ENCODE measurements around the gene BTBD16.

BTBD16 gene

DNA sequence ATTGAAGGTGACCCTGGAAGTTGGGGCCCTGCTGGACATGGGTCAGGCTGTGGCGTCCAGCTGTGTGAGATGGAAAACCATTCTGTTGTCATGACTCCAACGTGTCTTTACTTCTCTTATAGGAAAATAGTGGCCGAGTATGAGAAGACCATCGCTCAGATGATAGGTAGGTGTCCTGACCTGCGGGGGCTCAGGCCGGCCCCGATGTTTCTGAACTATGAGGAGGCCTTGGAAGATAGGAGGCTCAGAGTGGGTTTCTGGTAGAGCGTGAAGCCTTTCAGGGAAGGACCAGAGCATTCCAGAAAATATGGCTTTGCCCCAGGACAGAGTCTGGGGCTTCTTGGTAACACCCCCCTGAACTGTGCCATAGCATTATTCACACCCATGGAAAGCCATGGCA, 29.3 kb upstream of the BTBD16 start:
- Mint-ChIP-seq H3K4me3 (no peak overlapping the region), H3K27me3 (no peaks in the 10 kb centered on the region), H3K4me1 (ENCODE audit: low read depth) (no peaks in the 10 kb centered on the region), H3K27ac (no peak overlapping the region), H3K9me3 (no peaks in the 10 kb centered on the region), H3K36me3 (ENCODE audit: low read depth) (no peaks in the 10 kb centered on the region)

DNA sequence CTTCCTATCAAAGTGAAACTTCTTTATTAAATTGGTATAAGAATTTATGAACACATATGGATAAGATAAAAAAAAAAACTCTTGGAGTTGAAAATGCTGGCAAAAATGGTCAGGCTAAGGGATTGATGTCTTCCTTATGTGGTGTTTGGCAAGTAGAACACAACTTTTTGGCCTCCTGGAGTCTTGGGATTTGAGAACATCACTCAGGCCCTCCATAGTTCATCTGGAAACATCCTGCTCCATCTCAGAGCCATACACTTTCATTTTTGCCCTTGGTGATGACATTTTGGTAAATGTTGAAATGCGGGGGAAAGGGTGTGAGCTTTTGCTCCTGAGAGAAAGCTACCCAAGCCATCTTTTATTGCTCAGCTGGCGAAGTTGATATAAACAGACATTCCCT, 27.5 kb upstream of the BTBD16 start:
- no peak overlapping the region for H3K27ac Mint-ChIP-seq
- no peak overlapping the region for H3K4me3 Mint-ChIP-seq
- H3K36me3 Mint-ChIP-seq (ENCODE audit: low read depth), result no peaks in the 10 kb centered on the region
- no peaks in the 10 kb centered on the region for H3K27me3 Mint-ChIP-seq
- no peaks in the 10 kb centered on the region for H3K4me1 Mint-ChIP-seq (ENCODE audit: low read depth)
- H3K9me3 Mint-ChIP-seq, result no peaks in the 10 kb centered on the region

- Mint-ChIP-seq H3K27ac (no peak overlapping the region), H3K4me1 (ENCODE audit: low read depth) (no peaks in the 10 kb centered on the region), H3K36me3 (ENCODE audit: low read depth) (no peaks in the 10 kb centered on the region), H3K27me3 (no peaks in the 10 kb centered on the region), H3K9me3 (no peaks in the 10 kb centered on the region), H3K4me3 (no peak overlapping the region)
Measured at GRCh38 chr10:122244001-122244975, 26.8 kb upstream of the BTBD16 start.

DNA sequence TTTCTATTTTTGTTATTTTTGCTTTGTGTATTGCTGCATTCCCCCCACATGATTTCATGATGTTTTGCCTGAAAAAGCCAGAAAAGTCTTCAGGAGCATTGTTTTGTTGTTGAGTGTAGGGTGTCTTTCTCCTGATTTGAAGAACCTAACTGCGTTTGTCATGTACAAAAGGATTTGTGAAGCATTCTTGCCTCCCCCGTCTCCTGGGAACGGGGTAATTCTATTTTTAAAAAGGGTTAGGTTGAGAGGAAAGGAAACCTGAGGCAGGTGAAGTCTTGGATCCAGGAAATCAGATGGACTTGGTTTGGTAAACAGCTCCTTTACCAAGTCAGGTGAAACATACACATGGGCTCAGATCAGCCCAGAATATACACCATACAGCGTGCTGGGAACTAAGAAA, 26.0 kb upstream of the BTBD16 start:
- H3K9me3 Mint-ChIP-seq, result no peaks in the 10 kb centered on the region
- H3K4me3 Mint-ChIP-seq, result no peak overlapping the region
- no peaks in the 10 kb centered on the region for H3K27me3 Mint-ChIP-seq
- no peak overlapping the region for H3K27ac Mint-ChIP-seq
- H3K4me1 Mint-ChIP-seq (ENCODE audit: low read depth), result no peaks in the 10 kb centered on the region
- no peaks in the 10 kb centered on the region for H3K36me3 Mint-ChIP-seq (ENCODE audit: low read depth)

DNA sequence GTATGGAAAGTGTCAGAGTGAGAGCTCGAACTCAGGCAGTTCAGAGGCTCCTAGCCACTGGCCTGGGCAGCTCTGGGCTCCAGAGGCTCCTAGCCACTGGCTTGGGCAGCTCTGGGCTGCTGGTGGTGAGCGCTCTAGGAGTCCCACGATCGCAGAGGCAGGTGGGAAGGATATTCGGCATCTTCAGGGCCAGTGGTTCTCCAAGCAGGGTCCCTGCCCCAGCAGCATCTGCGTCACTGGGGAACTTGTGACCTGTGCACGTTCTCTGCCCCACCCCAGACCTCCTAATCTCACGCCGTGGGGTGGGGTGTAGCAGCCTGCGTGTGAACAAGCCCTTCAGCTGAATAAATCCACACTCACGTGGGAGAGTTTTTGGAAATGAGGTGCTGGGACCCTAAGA, 25.2 kb upstream of the BTBD16 start:
- Mint-ChIP-seq H3K27me3 (no peaks in the 10 kb centered on the region), H3K4me3 (no peak overlapping the region), H3K27ac (no peak overlapping the region), H3K9me3 (no peaks in the 10 kb centered on the region), H3K4me1 (ENCODE audit: low read depth) (no peaks in the 10 kb centered on the region), H3K36me3 (ENCODE audit: low read depth) (no peaks in the 10 kb centered on the region)

DNA sequence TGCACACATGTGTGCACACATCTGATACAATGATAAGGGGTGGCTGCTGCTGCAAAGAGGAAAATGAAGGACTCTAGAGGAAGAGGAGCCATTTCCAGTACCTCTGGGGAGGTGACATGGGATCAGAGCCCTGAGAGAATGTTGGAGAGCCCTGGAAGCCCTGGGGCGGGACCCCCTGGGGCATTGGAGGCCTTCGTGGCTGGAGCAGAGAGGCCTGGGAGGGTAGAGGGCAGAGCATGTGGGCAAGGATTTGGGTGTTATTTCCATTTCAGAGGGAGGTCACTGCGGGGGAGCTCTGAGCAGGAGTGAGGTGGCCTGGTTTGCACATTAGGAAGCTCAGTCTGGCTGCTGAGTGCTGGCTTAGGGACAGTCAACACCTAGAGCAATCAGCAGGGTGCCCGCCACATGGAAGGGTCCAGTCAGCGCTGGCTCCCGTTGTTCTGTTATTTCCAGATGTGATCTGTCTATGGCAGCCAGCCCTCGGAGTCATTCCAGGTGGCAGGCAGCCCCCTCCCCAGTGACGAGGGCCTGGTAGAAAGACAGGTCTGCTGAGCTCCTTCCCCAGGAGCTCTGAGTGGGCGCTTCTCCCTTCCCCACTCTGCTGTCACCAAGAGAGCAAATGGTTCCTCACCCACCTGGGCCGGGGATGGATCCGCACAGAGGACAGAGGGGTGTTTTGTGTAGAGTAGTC, 24.1 kb upstream of the BTBD16 start:
- no peaks in the 10 kb centered on the region for H3K9me3 Mint-ChIP-seq
- no peak overlapping the region for H3K4me3 Mint-ChIP-seq
- no peaks in the 10 kb centered on the region for H3K27me3 Mint-ChIP-seq
- H3K4me1 Mint-ChIP-seq (ENCODE audit: low read depth), result no peaks in the 10 kb centered on the region
- no peak overlapping the region for H3K27ac Mint-ChIP-seq
- H3K36me3 Mint-ChIP-seq (ENCODE audit: low read depth), result no peaks in the 10 kb centered on the region

- H3K9me3 Mint-ChIP-seq, result no peaks in the 10 kb centered on the region
Measured at GRCh38 chr10:122248356-122249302, 22.5 kb upstream of the BTBD16 start.

GRCh38 chr10:122249303-122249850, 21.7 kb upstream of the BTBD16 start:
- Mint-ChIP-seq H3K4me1 (ENCODE audit: low read depth) (no peaks in the 10 kb centered on the region), H3K9me3 (no peaks in the 10 kb centered on the region), H3K27ac (no peak overlapping the region), H3K4me3 (no peak overlapping the region), H3K27me3 (peaks cover 5% of the 10 kb centered on the region), H3K36me3 (ENCODE audit: low read depth) (no peaks in the 10 kb centered on the region)

More at GRCh38 chr10:122248356-122249302, 22.5 kb upstream of the BTBD16 start:
- H3K4me1 Mint-ChIP-seq (ENCODE audit: low read depth), result no peaks in the 10 kb centered on the region
- no peak overlapping the region for H3K27ac Mint-ChIP-seq
- no peak overlapping the region for H3K4me3 Mint-ChIP-seq
- no peaks in the 10 kb centered on the region for H3K36me3 Mint-ChIP-seq (ENCODE audit: low read depth)
- H3K27me3 Mint-ChIP-seq, result peaks cover 2% of the 10 kb centered on the region

DNA sequence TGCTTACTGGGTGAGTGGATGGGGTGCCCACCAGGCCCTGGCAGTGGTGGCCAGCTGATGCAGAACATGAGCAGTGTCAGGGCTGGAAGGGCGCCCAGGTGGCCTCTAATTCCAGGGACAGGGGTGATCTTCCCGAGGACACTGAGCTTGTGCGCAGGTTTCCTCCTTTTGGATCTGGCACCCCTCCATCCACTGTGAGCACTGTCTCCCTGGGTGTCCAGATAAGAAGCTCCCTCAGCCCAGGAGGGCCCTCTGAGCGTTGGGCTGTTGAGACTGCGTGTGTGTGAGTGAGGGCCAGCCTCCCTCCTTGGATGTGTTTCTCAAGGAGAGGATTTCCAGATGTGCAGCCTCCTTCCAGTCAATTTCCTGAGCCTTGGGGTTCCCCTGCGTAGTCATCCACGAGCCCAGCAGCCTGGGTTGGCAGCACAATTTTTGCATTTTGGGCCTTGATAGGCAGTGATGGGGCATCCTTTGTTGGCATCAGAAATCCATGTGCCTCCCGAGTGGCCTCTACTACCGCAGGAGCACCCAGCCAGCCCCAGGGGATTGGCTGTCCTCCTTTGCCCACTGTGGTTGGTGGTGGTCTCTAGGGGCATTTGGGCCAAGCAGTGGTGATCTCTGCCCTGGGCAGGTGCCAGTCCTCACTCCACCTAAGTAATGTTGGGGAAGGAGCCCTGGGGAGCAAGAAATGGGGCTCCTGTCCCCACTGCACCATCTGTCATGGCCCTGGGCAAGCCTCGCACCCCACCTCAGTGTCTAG, 20.9 kb upstream of the BTBD16 start:
- no peak overlapping the region for H3K27ac Mint-ChIP-seq
- H3K36me3 Mint-ChIP-seq (ENCODE audit: low read depth), result no peaks in the 10 kb centered on the region
- no peaks in the 10 kb centered on the region for H3K9me3 Mint-ChIP-seq
- H3K4me3 Mint-ChIP-seq, result no peak overlapping the region
- no peaks in the 10 kb centered on the region for H3K4me1 Mint-ChIP-seq (ENCODE audit: low read depth)
- peaks cover 5% of the 10 kb centered on the region for H3K27me3 Mint-ChIP-seq

DNA sequence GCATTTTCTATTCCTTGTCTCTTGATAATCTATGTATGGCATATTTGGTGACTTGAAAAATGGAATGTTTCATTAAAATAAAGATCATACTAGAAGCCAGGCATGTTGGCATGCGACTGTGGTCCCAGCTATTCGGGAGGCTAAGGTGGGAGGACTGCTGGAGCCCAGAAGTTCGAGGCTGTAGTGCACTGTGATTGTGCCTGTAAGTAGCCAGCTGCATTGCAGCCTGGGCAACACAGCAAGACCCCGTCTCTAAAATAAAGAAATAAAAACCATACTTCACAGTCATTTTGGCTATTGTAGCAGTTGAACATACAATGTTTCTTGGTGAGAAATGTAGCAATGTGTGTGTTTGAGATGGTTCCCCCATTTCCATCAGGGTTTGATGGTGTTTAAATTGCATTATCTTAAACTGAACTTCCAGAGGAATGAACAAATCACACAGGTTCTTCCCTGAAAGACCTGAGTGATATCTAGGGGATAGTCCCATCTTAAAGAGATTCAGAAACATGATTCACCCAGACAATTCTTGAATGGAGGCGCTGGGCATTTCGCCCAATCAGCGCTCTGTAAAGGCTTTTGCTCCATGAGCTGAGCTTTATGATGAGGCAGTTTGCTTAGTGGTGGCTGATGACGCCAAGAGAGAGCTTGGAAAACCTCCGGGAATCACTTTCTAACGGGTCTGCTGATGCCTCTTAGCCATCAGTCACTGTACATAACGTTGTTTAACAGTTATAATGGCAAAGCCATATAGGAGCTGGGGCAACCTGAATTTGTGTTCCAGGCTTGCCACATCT, 19.4 kb upstream of the BTBD16 start:
- Mint-ChIP-seq H3K4me1 (ENCODE audit: low read depth) (no peaks in the 10 kb centered on the region), H3K9me3 (no peaks in the 10 kb centered on the region), H3K36me3 (ENCODE audit: low read depth) (no peaks in the 10 kb centered on the region), H3K27me3 (peaks cover 5% of the 10 kb centered on the region), H3K27ac (no peak overlapping the region), H3K4me3 (no peak overlapping the region)

DNA sequence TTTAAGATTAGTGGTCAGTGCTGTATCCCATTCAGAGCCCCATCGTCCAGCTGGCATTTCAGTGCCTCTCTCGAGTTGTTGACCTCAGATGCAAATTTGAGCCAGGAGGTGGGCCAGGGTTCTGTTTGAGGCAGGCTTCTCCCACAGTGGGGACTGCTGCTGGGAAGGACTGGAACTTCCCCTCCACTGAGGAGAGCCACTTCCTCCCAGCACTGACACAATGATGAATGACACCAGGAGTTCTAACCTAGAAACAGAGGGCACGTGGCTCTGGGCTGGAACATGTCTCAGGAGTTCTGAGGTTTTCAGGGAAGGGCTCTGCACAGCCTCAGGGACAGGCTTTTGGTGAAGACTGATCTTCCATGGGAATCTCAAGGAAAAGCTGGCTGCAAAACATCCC, 18.3 kb upstream of the BTBD16 start:
- Mint-ChIP-seq H3K4me1 (ENCODE audit: low read depth) (no peaks in the 10 kb centered on the region), H3K27ac (no peak overlapping the region), H3K27me3 (peaks cover 5% of the 10 kb centered on the region), H3K9me3 (no peaks in the 10 kb centered on the region), H3K4me3 (no peak overlapping the region), H3K36me3 (ENCODE audit: low read depth) (no peaks in the 10 kb centered on the region)

- no peak overlapping the region for H3K27ac Mint-ChIP-seq
- no peaks in the 10 kb centered on the region for H3K36me3 Mint-ChIP-seq (ENCODE audit: low read depth)
- no peak overlapping the region for H3K4me3 Mint-ChIP-seq
- H3K4me1 Mint-ChIP-seq (ENCODE audit: low read depth), result no peaks in the 10 kb centered on the region
- no peaks in the 10 kb centered on the region for H3K9me3 Mint-ChIP-seq
- peaks cover 5% of the 10 kb centered on the region for H3K27me3 Mint-ChIP-seq
Measured at GRCh38 chr10:122253605-122254004, 17.5 kb upstream of the BTBD16 start.

DNA sequence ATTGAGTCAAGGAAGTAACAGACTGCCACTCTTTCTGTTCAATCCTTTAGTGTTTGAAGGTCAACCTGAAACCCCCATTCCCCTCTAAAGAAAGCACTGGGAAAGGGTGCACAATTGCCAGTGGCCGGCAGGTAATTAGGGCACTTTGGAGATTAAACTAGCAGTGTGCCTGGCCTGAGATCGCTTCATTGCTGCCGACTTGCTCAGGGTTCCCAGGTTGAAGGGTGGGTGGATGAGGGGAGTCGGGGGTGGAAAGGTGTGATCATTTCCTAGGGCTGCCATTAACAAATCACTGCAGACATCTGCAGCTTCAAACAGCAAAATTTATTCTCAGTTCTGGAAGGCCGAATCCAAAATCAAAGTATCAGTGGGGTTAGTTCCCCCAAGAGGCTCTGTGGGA, 16.3 kb upstream of the BTBD16 start:
- Mint-ChIP-seq H3K27me3 (peaks cover 8% of the 10 kb centered on the region), H3K27ac (no peak overlapping the region), H3K4me3 (no peak overlapping the region), H3K4me1 (ENCODE audit: low read depth) (no peaks in the 10 kb centered on the region), H3K36me3 (ENCODE audit: low read depth) (no peaks in the 10 kb centered on the region), H3K9me3 (no peaks in the 10 kb centered on the region)

Data from stimulated activated naive CD8-positive, alpha-beta T cell treated with anti-CD3 and anti-CD28 coated beads, Interleukin-15, Interleukin-2, amounts not matched to agents 100 ng/mL and 50 ng/mL, for 24 hours (primary cell).